SK-N-MC (cell line): Measurements from ENCODE around the gene CHMP2A.
"Not testable (repeated sequence)": the region's sequence is repeated elsewhere in the genome, so short reads cannot be mapped to it uniquely, and the experiment has no call there.

Source experiments
- DNase-seq: peaks from one replicate; pipeline ENCODE4 v3.0.0-alpha.2; 2011; ENCODE audit warnings: low read depth, low spot score
- H3K27ac ChIP-seq: fragments of 200-600 bp; sonication (generic); 2 replicates; pipeline ENCODE4 v1.5.1; 2016; ENCODE audit warnings: mixed run types
- H3K36me3 ChIP-seq: fragments of 200-600 bp; sonication (generic); 2 replicates; pipeline ENCODE4 v1.6.1; 2017; ENCODE audit warnings: antibody characterized with exemption, low read length, mixed read lengths; ENCODE audit not compliant: insufficient read depth
- H3K4me3 ChIP-seq: fragments of 200-600 bp; sonication (generic); 2 replicates; pipeline ENCODE4 v1.5.1; 2016
- H3K9ac ChIP-seq: fragments of 200-600 bp; sonication (generic); 2 replicates; pipeline ENCODE4 v1.8.0; 2017; ENCODE audit warnings: mixed run types, mixed read lengths; ENCODE audit not compliant: insufficient read length
- H3K9me3 ChIP-seq: fragments of 200-600 bp; sonication (generic); 2 replicates; pipeline ENCODE4 v1.6.1; 2017; ENCODE audit warnings: low read depth, mild to moderate bottlenecking, antibody characterized with exemption, low read length, moderate library complexity, mixed read lengths
- EZH2 ChIP-seq: fragments of 200-600 bp; sonication (generic); IDR thresholded peaks from one replicate; pipeline ENCODE4 v1.6.1; 2017; ENCODE audit warnings: antibody characterized with exemption
- FOXP2 ChIP-seq: optimal IDR thresholded peaks from 2 replicates; pipeline ENCODE3; 2011; ENCODE audit warnings: mild to moderate bottlenecking, moderate library complexity; ENCODE audit not compliant: insufficient read depth; ENCODE audit errors: extremely low read length, control extremely low read depth
- POLR2AphosphoS5 ChIP-seq: IDR thresholded peaks from 2 replicates; pipeline ENCODE4 v1.6.1; 2012; ENCODE audit warnings: mild to moderate bottlenecking, low read depth, low read length, borderline replicate concordance

CHMP2A gene

DNA sequence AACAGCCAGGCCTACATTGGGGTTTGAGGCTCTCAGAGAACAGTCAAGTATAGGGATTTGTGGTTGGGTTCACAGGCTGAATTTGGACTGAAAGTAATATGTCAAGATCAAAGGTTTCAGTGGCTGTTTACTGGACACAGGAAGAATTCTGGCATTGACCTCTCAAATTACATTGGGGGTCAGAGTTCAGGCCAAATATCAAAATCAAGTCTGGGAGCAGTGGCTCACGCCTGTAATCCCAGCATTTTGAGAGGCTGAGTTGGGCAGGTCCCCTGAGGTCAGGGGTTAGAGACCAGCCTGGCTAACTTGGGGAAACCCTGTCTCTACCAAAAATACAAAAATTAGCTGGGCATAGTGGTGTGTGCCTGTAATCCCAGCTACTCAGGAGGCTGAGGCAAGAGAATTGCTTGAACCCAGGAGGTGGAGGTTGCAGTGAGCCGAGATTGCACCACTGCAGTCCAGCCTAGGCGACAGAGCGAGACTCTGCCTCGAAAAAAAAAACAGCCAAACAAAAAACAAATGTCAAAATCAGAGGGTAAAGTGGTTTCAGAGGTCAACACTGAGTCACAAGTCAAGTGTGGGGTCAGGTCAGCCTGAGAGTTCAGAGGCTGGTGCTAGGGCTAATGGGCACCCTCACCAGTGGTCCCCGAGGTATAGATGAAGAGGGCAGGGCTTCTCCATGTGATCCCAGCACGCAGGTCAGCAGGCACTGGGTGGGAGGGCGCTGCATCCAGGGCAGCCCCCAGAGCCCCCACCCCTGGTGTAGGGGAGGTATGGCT lies 44.6 kb downstream of the CHMP2A start:
- no peaks in the 10 kb centered on the region for H3K9me3 ChIP-seq
- no peak overlapping the region for H3K27ac ChIP-seq
- H3K9ac ChIP-seq, result no peak overlapping the region
- no peak overlapping the region for H3K4me3 ChIP-seq
- no peaks in the 10 kb centered on the region for H3K36me3 ChIP-seq
- no peak for DNase-seq
- TF ChIP-seq POLR2AphosphoS5, result no peak
- no peak for TF ChIP-seq EZH2
- TF ChIP-seq FOXP2, result no peak

- Histone ChIP-seq H3K9ac (no peak overlapping the region), H3K4me3 (no peak overlapping the region), H3K9me3 (no peaks in the 10 kb centered on the region), H3K36me3 (no peaks in the 10 kb centered on the region), H3K27ac (no peak overlapping the region)
- no peak for DNase-seq
- no peak for TF ChIP-seq POLR2AphosphoS5
- TF ChIP-seq FOXP2, result no peak
- no peak for TF ChIP-seq EZH2
Measured at GRCh38 chr19:58509731-58510083, 45.2 kb downstream of the CHMP2A start.

DNA sequence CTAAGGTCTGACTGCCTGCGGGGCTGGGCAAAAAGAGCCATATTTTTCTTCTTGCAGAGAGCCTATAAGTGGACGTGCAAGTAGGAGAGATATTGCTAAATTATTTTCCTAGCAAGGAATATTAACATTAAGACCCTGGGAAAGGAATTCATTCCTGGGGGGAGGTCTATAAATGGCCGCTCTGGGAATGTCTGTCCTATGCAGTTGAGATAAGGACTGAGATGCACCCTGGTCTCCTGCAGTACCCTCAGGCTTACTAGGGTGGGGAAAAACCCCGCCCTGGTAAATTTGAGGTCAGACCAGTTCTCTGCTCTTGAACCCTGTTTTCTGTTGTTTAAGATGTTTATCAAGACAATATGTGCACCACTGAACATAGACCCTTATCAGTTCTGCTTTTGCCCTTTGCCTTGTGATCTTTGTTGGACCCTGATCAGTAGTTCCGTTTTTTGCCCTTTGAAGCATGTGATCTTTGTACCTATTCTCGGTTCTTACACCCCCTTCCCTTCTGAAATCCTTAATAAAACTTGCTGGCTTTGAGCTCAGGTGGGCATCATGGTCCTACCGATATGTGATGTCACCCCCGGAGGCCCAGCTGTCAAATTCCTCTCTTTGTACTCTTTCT lies 47.2 kb downstream of the CHMP2A start:
- not testable (repeated sequence) for H3K4me3 ChIP-seq, H3K9ac ChIP-seq, H3K9me3 ChIP-seq, DNase-seq, H3K36me3 ChIP-seq, H3K27ac ChIP-seq
